Measurements from ENCODE around the gene SPEM2. TPM values are rescaled to one million over a fixed set of nuclear protein-coding genes. Genes with fewer than 3 reads are reported as not detected.
A peak's percentile ranks its signal among the peaks of the same experiment; 100 is the strongest.

The SPEM2 gene
- total RNA-seq, 1 donor from 2014 or later = not detected

GRCh38 chr17:7418472-7419152 is 6.8 kb upstream of the SPEM2 start:
- Mint-ChIP-seq H3K4me3 (peak overlapping the region; percentile 71), H3K27ac (peak overlapping the region; percentile 88), H3K36me3 (peaks cover 22% of the 10 kb centered on the region), H3K9me3 (no peaks in the 10 kb centered on the region), H3K27me3 (ENCODE audit: insufficient read depth, low read depth) (peaks cover 15% of the 10 kb centered on the region), H3K4me1 (peaks cover 41% of the 10 kb centered on the region)
- peak overlapping the region; percentile 13 for H3K27ac ChIP-seq
- no peaks in the 10 kb centered on the region for H3K27me3 ChIP-seq
- no peak overlapping the region for H3K4me3 ChIP-seq
- H3F3A ChIP-seq (ENCODE audit: low read depth) = no peaks in the 10 kb centered on the region
- DNase-seq (ENCODE audit: low spot score) = no peak
- no peaks in the 10 kb centered on the region for H3K79me2 ChIP-seq (ENCODE audit: low read depth)
- H3K4me2 ChIP-seq = no peak overlapping the region
- H3K9me3 ChIP-seq (ENCODE audit: low read depth) = no peaks in the 10 kb centered on the region
- no peak overlapping the region for H2AFZ ChIP-seq (replicated peaks)
- no peaks in the 10 kb centered on the region for H3K36me3 ChIP-seq
- H3K4me1 ChIP-seq = peaks cover 13% of the 10 kb centered on the region
- no peak overlapping the region for H3K9ac ChIP-seq
- no peak for TF ChIP-seq EZH2phosphoT487 (IDR thresholded peaks at IDR 0.05)
- TF ChIP-seq, protein P1, sequence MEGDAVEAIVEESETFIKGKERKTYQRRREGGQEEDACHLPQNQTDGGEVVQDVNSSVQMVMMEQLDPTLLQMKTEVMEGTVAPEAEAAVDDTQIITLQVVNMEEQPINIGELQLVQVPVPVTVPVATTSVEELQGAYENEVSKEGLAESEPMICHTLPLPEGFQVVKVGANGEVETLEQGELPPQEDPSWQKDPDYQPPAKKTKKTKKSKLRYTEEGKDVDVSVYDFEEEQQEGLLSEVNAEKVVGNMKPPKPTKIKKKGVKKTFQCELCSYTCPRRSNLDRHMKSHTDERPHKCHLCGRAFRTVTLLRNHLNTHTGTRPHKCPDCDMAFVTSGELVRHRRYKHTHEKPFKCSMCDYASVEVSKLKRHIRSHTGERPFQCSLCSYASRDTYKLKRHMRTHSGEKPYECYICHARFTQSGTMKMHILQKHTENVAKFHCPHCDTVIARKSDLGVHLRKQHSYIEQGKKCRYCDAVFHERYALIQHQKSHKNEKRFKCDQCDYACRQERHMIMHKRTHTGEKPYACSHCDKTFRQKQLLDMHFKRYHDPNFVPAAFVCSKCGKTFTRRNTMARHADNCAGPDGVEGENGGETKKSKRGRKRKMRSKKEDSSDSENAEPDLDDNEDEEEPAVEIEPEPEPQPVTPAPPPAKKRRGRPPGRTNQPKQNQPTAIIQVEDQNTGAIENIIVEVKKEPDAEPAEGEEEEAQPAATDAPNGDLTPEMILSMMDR (IDR thresholded peaks at IDR 0.05) = no peak
- no peak for TF ChIP-seq EZH2 (IDR thresholded peaks at IDR 0.05)
- peaks cover 41% of the 10 kb centered on the region for H4K20me1 ChIP-seq (ENCODE audit: low read depth)

DNA sequence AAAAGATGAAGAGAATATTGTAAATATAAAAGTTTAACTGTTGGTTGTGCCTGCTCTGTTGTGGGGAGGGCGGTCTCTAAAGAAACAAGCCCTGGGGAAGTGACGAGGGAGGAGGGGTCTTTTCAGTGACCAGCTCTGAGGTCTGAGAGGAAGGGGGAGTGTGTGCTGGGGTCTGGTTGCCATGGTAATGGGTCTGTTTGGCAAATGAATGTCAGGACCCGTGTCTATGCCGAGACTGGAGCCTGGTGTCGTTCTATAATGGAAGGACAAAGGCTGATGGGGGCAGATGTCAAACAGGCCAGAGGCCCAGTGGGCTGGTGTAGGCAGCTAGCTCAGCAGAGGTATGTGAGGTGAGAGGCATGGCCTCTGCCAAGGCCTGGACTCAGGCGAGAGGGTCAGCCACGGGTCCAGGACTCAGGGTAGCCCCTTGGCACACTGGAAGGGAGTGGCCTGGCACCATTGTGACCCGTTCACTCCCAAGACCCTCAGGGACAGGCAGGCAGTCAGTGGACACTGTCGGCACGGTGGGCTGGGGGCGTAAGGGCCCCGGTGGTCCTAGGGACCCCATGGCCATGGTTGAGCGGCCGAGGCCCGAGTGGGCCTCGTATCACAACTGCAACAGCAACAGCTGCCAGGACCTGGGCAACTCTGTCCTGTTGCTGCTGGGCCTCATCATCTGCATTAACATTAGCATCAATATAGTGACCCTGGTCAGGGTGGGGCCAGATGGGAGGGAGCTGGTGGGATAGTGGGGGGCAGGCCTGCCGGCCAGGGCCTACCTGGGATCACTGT is 5.4 kb upstream of the SPEM2 start, which contains the start of gene SPEM1:
Gene SPEM1 (plus strand): TSS at position 506 of the 792 bp plus-strand sequence. CDS start 61 bp downstream, at position 567.
- no peaks in the 10 kb centered on the region for H3K27me3 ChIP-seq
- H3F3A ChIP-seq (ENCODE audit: low read depth) = no peaks in the 10 kb centered on the region
- no peak within 1 kb of the TSS for H3K9ac ChIP-seq
- H3K4me3 ChIP-seq = no peak within 1 kb of the TSS
- no peaks in the 10 kb centered on the region for H3K79me2 ChIP-seq (ENCODE audit: low read depth)
- Mint-ChIP-seq H3K27ac (peak within 1 kb of the TSS; percentile 88), H3K27me3 (ENCODE audit: insufficient read depth, low read depth) (peaks cover 18% of the 10 kb centered on the region), H3K36me3 (peaks cover 20% of the 10 kb centered on the region), H3K9me3 (no peaks in the 10 kb centered on the region), H3K4me3 (peak within 1 kb of the TSS; percentile 74), H3K4me1 (peaks cover 41% of the 10 kb centered on the region)
- peak within 1 kb of the TSS; percentile 18 for H3K4me2 ChIP-seq
- TF ChIP-seq EZH2 (IDR thresholded peaks at IDR 0.05) = no peak
- TF ChIP-seq, protein P1 (IDR thresholded peaks at IDR 0.05) = no peak
- no peak for TF ChIP-seq EZH2phosphoT487 (IDR thresholded peaks at IDR 0.05)
- DNase-seq (ENCODE audit: low spot score) = peak; percentile 69
- peaks cover 35% of the 10 kb centered on the region for H4K20me1 ChIP-seq (ENCODE audit: low read depth)
- H3K4me1 ChIP-seq = peaks cover 13% of the 10 kb centered on the region
- H3K36me3 ChIP-seq = no peaks in the 10 kb centered on the region
- H3K27ac ChIP-seq = peak within 1 kb of the TSS; percentile 53
- H3K9me3 ChIP-seq (ENCODE audit: low read depth) = no peaks in the 10 kb centered on the region
- no peak within 1 kb of the TSS for H2AFZ ChIP-seq (replicated peaks)

DNA sequence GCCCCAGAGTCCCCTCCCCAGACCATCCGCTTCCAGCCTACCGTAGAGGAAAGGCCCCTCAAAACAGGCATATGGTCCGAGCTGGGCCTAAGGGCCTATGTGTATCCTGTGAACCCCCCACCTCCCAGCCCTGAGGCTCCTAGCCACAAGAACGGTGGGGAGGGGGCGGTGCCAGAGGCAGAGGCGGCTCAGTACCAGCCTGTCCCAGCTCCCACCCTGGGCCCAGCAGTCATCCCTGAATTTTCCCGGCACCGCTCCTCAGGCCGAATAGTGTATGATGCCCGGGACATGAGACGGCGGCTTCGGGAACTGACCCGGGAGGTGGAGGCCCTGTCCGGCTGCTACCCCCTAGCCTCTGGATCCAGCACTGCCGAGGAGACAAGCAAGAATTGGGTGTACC is 4.2 kb upstream of the SPEM2 start:
- no peaks in the 10 kb centered on the region for H3K27me3 ChIP-seq
- no peak overlapping the region for H2AFZ ChIP-seq (replicated peaks)
- H3K4me3 ChIP-seq = no peak overlapping the region
- peak overlapping the region; percentile 88 for H3K27ac Mint-ChIP-seq
- H3K9me3 Mint-ChIP-seq = no peaks in the 10 kb centered on the region
- H3K4me2 ChIP-seq = no peak overlapping the region
- no peak for TF ChIP-seq EZH2 (IDR thresholded peaks at IDR 0.05)
- no peak for TF ChIP-seq EZH2phosphoT487 (IDR thresholded peaks at IDR 0.05)
- TF ChIP-seq, protein P1 (IDR thresholded peaks at IDR 0.05) = no peak
- peaks cover 31% of the 10 kb centered on the region for H4K20me1 ChIP-seq (ENCODE audit: low read depth)
- H3K4me1 Mint-ChIP-seq = peaks cover 43% of the 10 kb centered on the region
- no peak overlapping the region for H3K9ac ChIP-seq
- H3K4me3 Mint-ChIP-seq = peak overlapping the region; percentile 74
- no peaks in the 10 kb centered on the region for H3K79me2 ChIP-seq (ENCODE audit: low read depth)
- H3K36me3 ChIP-seq = no peaks in the 10 kb centered on the region
- H3K27me3 Mint-ChIP-seq (ENCODE audit: insufficient read depth, low read depth) = peaks cover 20% of the 10 kb centered on the region
- H3K36me3 Mint-ChIP-seq = peaks cover 13% of the 10 kb centered on the region
- peaks cover 13% of the 10 kb centered on the region for H3K4me1 ChIP-seq
- no peaks in the 10 kb centered on the region for H3K9me3 ChIP-seq (ENCODE audit: low read depth)
- no peaks in the 10 kb centered on the region for H3F3A ChIP-seq (ENCODE audit: low read depth)
- H3K27ac ChIP-seq = no peak overlapping the region
- no peak for DNase-seq (ENCODE audit: low spot score)

Data from neural progenitor cell (in vitro differentiated cells).